MCF 10A (cell line): Measurements from ENCODE around the gene LSR. TPM values are rescaled to one million over a fixed set of nuclear protein-coding genes. Genes with fewer than 3 reads are reported as not detected.

Source experiments
- BruUV-seq: library from RNA; stranded (reverse); fragments of 400-500 nt; replicated peaks from 2 replicates; lab custom pipeline; 2021; lab: Mats Ljungman, UMichigan
- CTCF ChIA-PET: fragments of 300-600 bp; sonication (Branson Sonifier 250); formaldehyde crosslinking; extraction: SDS; loops from one replicate; lab custom pipeline; 2021; ENCODE audit warnings: antibody characterized with exemption, inconsistent platforms; lab: Yijun Ruan, JAX
- POLR2A ChIA-PET: fragments of 300-600, 350-650 bp; sonication (Branson Sonifier 250); formaldehyde crosslinking; extraction: SDS; loops from one replicate; lab custom pipeline; 2020; ENCODE audit warnings: antibody characterized with exemption, inconsistent platforms; lab: Yijun Ruan, JAX
- DNase-seq: peaks from one replicate; pipeline ENCODE4 v3.0.0-alpha.2; 2018; ENCODE audit not compliant: unreplicated experiment
- H3K27ac Mint-ChIP-seq: one replicate; pipeline ENCODE4 v1.8.0; 2022; ENCODE audit warnings: mild to moderate bottlenecking, low read depth, mixed read lengths; ENCODE audit not compliant: unreplicated experiment
- H3K27me3 Mint-ChIP-seq: one replicate; pipeline ENCODE4 v1.8.0; 2022; ENCODE audit warnings: mixed read lengths; ENCODE audit not compliant: insufficient read depth, unreplicated experiment
- H3K36me3 Mint-ChIP-seq: one replicate; pipeline ENCODE4 v1.8.0; 2022; ENCODE audit warnings: mild to moderate bottlenecking, moderate library complexity, mixed read lengths; ENCODE audit not compliant: insufficient read depth, unreplicated experiment
- H3K4me1 Mint-ChIP-seq: one replicate; pipeline ENCODE4 v1.8.0; 2022; ENCODE audit warnings: mixed read lengths; ENCODE audit not compliant: insufficient read depth, unreplicated experiment
- H3K4me3 Mint-ChIP-seq: one replicate; pipeline ENCODE4 v1.8.0; 2022; ENCODE audit warnings: mild to moderate bottlenecking, moderate library complexity, mixed read lengths; ENCODE audit not compliant: unreplicated experiment
- H3K9me3 Mint-ChIP-seq: one replicate; pipeline ENCODE4 v1.8.0; 2022; ENCODE audit warnings: mixed read lengths; ENCODE audit not compliant: unreplicated experiment
- intact Hi-C: fragments of 100-400 bp; cut with micrococcal nuclease; formaldehyde crosslinking; loops from 2 replicates; pipeline ENCODE4 v1.14.1; 2022
- total RNA-seq: library from RNA; stranded (reverse); gene quantifications from 2 replicates; pipeline ENCODE4 v1.2.3, GENCODE V29; 2022
- TF ChIP-seq, protein P1 (sequence below): fragments of 200-600 bp; IDR thresholded peaks from one replicate; pipeline ENCODE4 v1.8.0; 2022; ENCODE audit warnings: antibody characterized with exemption, mild to moderate bottlenecking; ENCODE audit not compliant: unreplicated experiment

LSR gene
- total RNA-seq, 1 experiment from 2014 or later: 64.1 TPM

DNA sequence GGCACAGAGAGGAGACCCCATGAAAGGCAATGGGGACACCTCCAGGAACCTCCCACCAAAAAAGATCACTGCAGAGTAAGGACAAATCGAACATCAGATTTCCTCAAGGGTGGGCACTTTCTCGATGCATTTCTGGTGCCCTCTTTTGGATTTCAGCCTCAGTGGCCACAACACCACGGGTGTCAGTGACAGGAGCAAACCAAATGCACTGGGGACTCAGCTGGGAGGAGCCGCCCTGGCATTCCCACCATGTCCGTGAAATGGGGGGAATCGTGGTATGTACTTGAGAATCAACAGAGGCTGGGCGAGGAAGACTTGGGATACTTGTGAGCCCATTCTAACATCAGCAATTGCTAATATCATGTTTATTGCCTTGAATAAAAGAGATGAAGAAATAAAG lies 36.6 kb upstream of the LSR start:
- ChIA-PET POLR2A (no interaction called here), CTCF (no interaction called here)
- no TSS peak for BruUV-seq
- DNase-seq: no peak
- Mint-ChIP-seq H3K4me3 (no peak overlapping the region), H3K27ac (peak overlapping the region; percentile 20), H3K36me3 (no peaks in the 10 kb centered on the region), H3K27me3 (no peaks in the 10 kb centered on the region), H3K4me1 (no peaks in the 10 kb centered on the region), H3K9me3 (no peaks in the 10 kb centered on the region)
- intact Hi-C loops: no loop called here
- TF ChIP-seq, protein P1, sequence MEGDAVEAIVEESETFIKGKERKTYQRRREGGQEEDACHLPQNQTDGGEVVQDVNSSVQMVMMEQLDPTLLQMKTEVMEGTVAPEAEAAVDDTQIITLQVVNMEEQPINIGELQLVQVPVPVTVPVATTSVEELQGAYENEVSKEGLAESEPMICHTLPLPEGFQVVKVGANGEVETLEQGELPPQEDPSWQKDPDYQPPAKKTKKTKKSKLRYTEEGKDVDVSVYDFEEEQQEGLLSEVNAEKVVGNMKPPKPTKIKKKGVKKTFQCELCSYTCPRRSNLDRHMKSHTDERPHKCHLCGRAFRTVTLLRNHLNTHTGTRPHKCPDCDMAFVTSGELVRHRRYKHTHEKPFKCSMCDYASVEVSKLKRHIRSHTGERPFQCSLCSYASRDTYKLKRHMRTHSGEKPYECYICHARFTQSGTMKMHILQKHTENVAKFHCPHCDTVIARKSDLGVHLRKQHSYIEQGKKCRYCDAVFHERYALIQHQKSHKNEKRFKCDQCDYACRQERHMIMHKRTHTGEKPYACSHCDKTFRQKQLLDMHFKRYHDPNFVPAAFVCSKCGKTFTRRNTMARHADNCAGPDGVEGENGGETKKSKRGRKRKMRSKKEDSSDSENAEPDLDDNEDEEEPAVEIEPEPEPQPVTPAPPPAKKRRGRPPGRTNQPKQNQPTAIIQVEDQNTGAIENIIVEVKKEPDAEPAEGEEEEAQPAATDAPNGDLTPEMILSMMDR: no peak

DNA sequence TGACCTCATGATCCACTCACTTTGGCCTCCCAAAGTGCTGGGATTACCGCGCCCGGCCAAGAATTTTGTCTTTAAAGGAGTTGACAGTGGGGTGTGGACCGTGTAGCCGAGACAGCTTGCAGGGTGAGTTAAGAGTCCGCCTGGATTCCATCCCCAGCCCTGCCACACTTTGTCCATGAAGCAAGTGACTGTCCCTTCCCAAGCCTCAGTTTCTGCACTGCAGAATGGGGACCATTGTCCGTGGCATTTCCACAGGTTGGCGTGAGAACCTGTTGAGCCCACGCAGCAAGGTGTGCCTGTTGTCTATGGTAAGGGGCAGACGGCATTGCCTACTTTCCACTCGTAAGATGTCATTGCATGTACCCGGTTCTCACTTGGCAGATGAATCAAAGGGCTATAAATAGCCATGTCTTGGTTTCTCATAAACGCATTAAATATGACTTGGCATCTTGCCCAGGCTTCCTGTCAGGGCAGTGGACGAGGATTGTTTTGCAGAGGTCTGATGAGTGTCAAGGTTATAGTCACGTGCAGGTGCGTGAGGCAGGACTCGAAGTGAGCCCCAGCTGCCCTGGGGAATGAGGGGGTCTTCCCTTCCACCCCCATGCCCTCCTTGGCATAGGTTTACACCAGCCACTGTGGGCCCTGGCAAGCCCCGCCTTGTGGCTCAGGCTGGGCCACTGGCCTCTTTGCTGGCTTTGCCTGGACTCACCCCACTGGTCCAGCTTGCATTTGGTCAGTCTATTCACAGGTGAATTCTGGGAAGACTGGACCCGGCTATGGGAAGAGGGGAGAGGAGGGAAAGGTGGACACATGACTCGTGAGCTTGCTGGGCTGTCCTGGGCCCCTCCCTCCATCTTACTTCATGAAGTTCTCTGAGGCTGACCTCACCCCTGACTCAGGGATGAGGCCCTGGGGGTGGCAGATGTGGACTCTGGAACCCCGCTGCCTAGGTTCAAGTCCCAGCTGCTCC lies 34.9 kb upstream of the LSR start:
- Mint-ChIP-seq H3K27me3 (no peaks in the 10 kb centered on the region), H3K27ac (peak overlapping the region; percentile 16), H3K36me3 (no peaks in the 10 kb centered on the region), H3K4me1 (no peaks in the 10 kb centered on the region), H3K4me3 (no peak overlapping the region), H3K9me3 (no peaks in the 10 kb centered on the region)
- intact Hi-C loops: no loop called here
- ChIA-PET CTCF (interaction anchor here (0.5 to 0.9 kb wide), 5 partner anchors 12 to 916 kb away, joined by 3 to 4 read pairs (median 3); no protein-coding TSS in a partner anchor), POLR2A (interaction anchor here (0.6 to 2.2 kb wide), 6 partner anchors 9 to 98 kb away, joined by 3 to 8 read pairs (median 3); partner anchors contain the start of gene FXYD3)
- no TSS peak for BruUV-seq
- TF ChIP-seq, protein P1: no peak
- DNase-seq: peak; percentile 99

DNA sequence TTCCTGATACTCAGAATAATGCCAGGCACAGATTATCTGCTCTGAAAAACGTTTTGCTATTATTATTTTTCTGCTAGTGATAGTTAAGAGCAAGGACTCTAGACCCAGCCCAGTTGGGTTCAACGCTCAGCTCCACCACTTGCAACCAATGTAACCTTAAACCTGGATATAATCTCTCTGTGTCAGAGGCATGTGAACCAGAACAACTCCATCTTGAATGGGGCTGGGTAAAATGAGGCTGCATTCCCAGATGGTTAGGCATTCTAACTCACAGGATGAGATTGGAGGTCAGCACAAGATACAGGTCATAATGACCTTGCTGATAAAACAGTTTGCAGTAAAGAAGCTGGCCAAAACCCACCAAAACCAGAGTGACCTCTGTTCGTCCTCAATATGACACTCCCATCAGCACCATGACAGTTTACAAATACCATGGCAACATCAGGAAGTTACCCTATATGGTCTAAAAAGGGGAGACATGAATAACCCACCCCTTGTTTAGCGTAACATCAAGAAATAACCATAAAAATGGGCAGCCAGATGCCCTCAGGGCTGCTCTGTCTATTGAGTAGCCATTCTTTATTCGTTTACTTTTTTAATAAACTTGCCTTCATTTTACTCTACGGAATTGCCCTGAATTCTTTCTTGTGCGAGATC lies 33.9 kb upstream of the LSR start:
- H3K36me3 Mint-ChIP-seq: no peaks in the 10 kb centered on the region
- H3K4me3 Mint-ChIP-seq: no peak overlapping the region
- CTCF ChIA-PET: interaction anchor here (0.5 to 0.9 kb wide), 4 partner anchors 42 to 242 kb away, joined by 3 to 4 read pairs (median 4); no protein-coding TSS in a partner anchor
- peaks cover 8% of the 10 kb centered on the region for H3K9me3 Mint-ChIP-seq
- no peak overlapping the region for H3K27ac Mint-ChIP-seq
- H3K27me3 Mint-ChIP-seq: no peaks in the 10 kb centered on the region
- no peaks in the 10 kb centered on the region for H3K4me1 Mint-ChIP-seq
- TF ChIP-seq, protein P1: no peak
- no peak for DNase-seq
- intact Hi-C loops: no loop called here
- POLR2A ChIA-PET: interaction anchor here (0.6 to 2.2 kb wide), 7 partner anchors 8 to 294 kb away, joined by 3 to 8 read pairs (median 3); no protein-coding TSS in a partner anchor
- BruUV-seq: no TSS peak
